Heart right ventricle (tissue), 16 donors: ENCODE results near the gene ELOA2. TPM values are rescaled to one million over a fixed set of nuclear protein-coding genes. Genes with fewer than 3 reads are reported as not detected.

Experiments used
- ATAC-seq, 8 donors: fragments of 200-7000 bp; cut with Tn5 transposase; one replicate each; pipeline ENCODE4 v1.9.1; 2020; ENCODE audit warnings: mild to moderate bottlenecking in 8 of 8, moderate library complexity in 8 of 8, moderate number of reproducible peaks in 1 of 8
- DNase-seq, 2 donors: peaks; one replicate each; pipeline ENCODE4 v3.0.0-alpha.2; 2020
- H3K27ac ChIP-seq, 10 donors: fragments of 200-600 bp; sonication (generic) in 2 of 10; one replicate each; pipeline versions ENCODE4 v1.5.0 to v1.8.0; 2020 to 2022; ENCODE audit warnings: mild to moderate bottlenecking in 3 of 10
- H3K27me3 ChIP-seq, 7 donors: fragments of 200-600 bp; one replicate each; pipeline ENCODE4 v1.8.0; 2021 to 2022; ENCODE audit warnings: mild to moderate bottlenecking in 2 of 7
- H3K36me3 ChIP-seq, 9 donors: fragments of 200-600 bp; sonication (generic) in 1 of 9; one replicate each; pipeline versions ENCODE4 v1.5.0 to v1.8.0; 2020 to 2022; ENCODE audit warnings: mild to moderate bottlenecking in 2 of 9
- H3K4me1 ChIP-seq, 9 donors: fragments of 200-600 bp; sonication (generic) in 1 of 9; one replicate each; pipeline versions ENCODE4 v1.5.0 to v1.8.0; 2020 to 2022; ENCODE audit warnings: mild to moderate bottlenecking in 4 of 9
- H3K4me3 ChIP-seq, 10 donors: fragments of 200-600 bp; sonication (generic) in 2 of 10; one replicate each; pipeline versions ENCODE4 v1.5.0 to v1.8.0; 2020 to 2022; ENCODE audit warnings: mild to moderate bottlenecking in 7 of 10, moderate library complexity in 2 of 10
- H3K9me3 ChIP-seq, 11 donors: fragments of 200-600 bp in 10 of 11; sonication (generic) in 2 of 11; one replicate each; pipeline versions ENCODE4 v1.5.0 to v1.8.0; 2013 to 2022; ENCODE audit warnings: mild to moderate bottlenecking in 2 of 11, control low read depth in 1 of 11, moderate library complexity in 1 of 11
- whole genome bisulfite sequencing, 2 donors: extraction: QIAGEN DNeasy Blood & Tissue Kit; methylation state at CpG; one replicate each; pipeline ENCODE4 v1.1.7; 2013; ENCODE audit warnings: inconsistent platforms in 1 of 2; 5-methylcytosine and 5-hydroxymethylcytosine counted together
- intact Hi-C, 10 donors: fragments of 100-400 bp; cut with DNase I; formaldehyde crosslinking; loops; one replicate each; pipeline versions ENCODE4 v1.11.1 to v1.14.2; 2022
- polyA plus RNA-seq, 2 donors: library from polyadenylated mRNA; stranded (reverse); fragments of 200-250 nt; gene quantifications; one replicate each; pipeline ENCODE4 v1.2.3, GENCODE V29; 2013
- total RNA-seq, 10 donors: library from RNA; stranded (reverse); fragmentation: NEBNext Ultra II Directional in 3 of 10; extraction: Animal tissue kit (Norgen Biotek cat#: 25700) in 3 of 10; gene quantifications; one replicate each; pipeline versions ENCODE4 v1.2.1 to v1.2.4, GENCODE V29; 2021 to 2023
- TF ChIP-seq, protein P1 (sequence below), 9 donors: fragments of 200-600 bp; sonication (generic) in 2 of 9; IDR thresholded peaks; one replicate each; pipeline versions ENCODE4 v1.5.0 to v1.8.0; 2021 to 2022; ENCODE audit warnings: antibody characterized with exemption in 9 of 9, mild to moderate bottlenecking in 5 of 9, moderate library complexity in 1 of 9
- donor health status: Arrhythmogenic right ventricular cardiomyopathy.
- donor health status: ischemic (EF 13 %, LVEDD 7.1; RV severe dilation, severe dysfunction).
- donor health status: healthy with polysubstance abuse.
- donor health status: DM: no; HTN: yes; CAD: no.
- donor health status: DM: no; HTN: no; CAD: no.
- donor health status: ischemic (EF 25% LVEDD 6.9; RV normal size, moderate dysfunction).
- donor health status: ischemic (EF 25% LVEDD 5.7; RV mildly dilated, moderate dysfunction).
- donor health status: healthy.
- donor health status: DM: yes; HTN: yes; CAD: no.
- donor health status: Ischemic cardiomyopathy.
- donor health status: ischemic (EF 35%, LVEDD 5.7; RV mildly dilated, moderate dysfunction).
- donor health status: nonischemic (EF 11% LVEDD 7.7; RV severe dilation, severe dysfunction).
- donor health status: DM: yes; HTN: yes; CAD: no.
- donor health status: PGD.
- donor health status: ischemic (EF 29% LVEDD 5.4; RV normal size, mild dysfunction).
- donor health status: nonischemic (EF 23%, LVEDD 6.1; RV moderate dilation, normal function).

The ELOA2 gene
- total and polyA plus RNA-seq, 12 donors, result not detected

DNA sequence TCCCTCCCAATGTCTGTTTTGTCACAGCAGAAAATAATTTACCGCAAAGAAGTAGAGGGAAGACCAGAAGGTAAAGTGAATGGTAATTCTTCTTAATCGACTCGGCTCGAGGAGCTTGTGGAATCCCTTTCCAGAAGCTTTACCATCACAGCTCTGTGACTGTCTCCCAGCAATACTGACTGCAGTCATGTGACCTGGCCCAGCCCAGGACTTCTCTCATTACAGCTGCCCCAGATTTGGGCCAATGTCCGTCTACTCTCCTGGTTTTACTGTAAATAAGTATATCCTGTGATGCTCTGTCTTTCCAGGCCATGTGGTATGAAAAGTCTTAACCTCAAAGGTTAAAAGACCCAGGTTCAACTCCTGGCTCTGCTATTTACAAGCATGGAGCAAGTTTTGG lies 18.9 kb upstream of the ELOA2 start:
- 87 to 89% methylated on average over 5 of the region's 5 CpGs for WGBS, 2 donors
- Histone ChIP-seq H3K27ac (no peak overlapping the region), H3K4me1 (no peaks in the 10 kb centered on the region), H3K4me3 (no peak overlapping the region), H3K9me3 (no peaks in the 10 kb centered on the region), H3K36me3 (no peaks in the 10 kb centered on the region), H3K27me3 (no peaks in the 10 kb centered on the region)
- intact Hi-C loops, result loop anchor here in 3 of 10 donors (5.0 kb wide), 3 partner anchors 153 to 698 kb away; no protein-coding TSS in a partner anchor
- DNase-seq (no peak), ATAC-seq (no peak)
- TF ChIP-seq, protein P1, sequence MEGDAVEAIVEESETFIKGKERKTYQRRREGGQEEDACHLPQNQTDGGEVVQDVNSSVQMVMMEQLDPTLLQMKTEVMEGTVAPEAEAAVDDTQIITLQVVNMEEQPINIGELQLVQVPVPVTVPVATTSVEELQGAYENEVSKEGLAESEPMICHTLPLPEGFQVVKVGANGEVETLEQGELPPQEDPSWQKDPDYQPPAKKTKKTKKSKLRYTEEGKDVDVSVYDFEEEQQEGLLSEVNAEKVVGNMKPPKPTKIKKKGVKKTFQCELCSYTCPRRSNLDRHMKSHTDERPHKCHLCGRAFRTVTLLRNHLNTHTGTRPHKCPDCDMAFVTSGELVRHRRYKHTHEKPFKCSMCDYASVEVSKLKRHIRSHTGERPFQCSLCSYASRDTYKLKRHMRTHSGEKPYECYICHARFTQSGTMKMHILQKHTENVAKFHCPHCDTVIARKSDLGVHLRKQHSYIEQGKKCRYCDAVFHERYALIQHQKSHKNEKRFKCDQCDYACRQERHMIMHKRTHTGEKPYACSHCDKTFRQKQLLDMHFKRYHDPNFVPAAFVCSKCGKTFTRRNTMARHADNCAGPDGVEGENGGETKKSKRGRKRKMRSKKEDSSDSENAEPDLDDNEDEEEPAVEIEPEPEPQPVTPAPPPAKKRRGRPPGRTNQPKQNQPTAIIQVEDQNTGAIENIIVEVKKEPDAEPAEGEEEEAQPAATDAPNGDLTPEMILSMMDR (IDR thresholded peaks at IDR 0.05), result no peak

DNA sequence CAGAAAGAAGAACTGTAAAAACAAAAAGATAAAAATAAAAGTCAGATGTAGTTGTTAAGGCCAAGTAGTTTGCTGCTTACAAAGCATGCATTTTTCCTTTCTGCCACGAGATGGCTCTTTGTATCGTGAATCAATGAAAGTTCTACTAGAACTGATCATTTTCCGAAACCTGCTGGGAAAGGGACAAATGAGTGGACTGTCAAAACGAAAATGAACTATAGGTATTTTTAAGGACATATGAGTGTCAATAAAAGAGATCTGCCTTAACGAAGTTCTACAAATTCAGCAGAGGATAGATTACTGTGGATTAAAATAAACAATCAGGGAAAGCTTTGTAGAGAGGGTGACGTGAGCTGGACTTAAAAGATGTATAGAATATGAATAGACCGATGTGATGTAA lies 15.0 kb upstream of the ELOA2 start:
- WGBS, 2 donors, result 32 to 35% methylated on average over 7 of the region's 7 CpGs
- intact Hi-C loops, result loop anchor here in 3 of 10 donors (5.0 kb wide), 3 partner anchors 157 to 702 kb away; no protein-coding TSS in a partner anchor
- no peak for ATAC-seq

DNA sequence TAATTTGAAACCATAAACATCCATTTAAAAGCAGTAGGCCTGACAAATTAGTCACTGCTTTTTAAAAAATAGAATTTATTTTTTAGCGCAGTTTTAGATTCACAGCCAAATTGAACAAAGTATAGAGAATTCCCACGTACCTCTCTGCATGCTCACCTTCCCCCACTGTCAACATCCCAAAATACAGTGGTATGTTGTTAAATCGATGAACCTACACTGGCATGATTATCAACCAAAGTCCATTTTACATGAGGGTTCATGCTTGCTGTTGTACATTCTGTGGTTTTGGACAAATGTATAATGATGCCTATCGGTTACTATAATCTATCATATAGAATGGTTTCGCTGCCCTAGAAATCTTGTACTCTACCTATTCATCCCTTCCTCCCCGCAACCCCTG lies 5.6 kb upstream of the ELOA2 start:
- ATAC-seq (no peak), DNase-seq (no peak)
- H3K36me3 ChIP-seq, result no peaks in the 10 kb centered on the region
- H3K27me3 ChIP-seq, result peaks cover 0 to 5% (median 0%) of the 10 kb centered on the region in 7 donors
- WGBS, 2 donors, result 92 to 98% methylated on average over 6 of the region's 6 CpGs
- intact Hi-C loops, result no loop called here
- H3K9me3 ChIP-seq, result no peaks in the 10 kb centered on the region
- H3K4me3 ChIP-seq, result no peak overlapping the region
- no peaks in the 10 kb centered on the region for H3K4me1 ChIP-seq
- TF ChIP-seq, protein P1 (IDR thresholded peaks at IDR 0.05), result no peak
- H3K27ac ChIP-seq, result no peak overlapping the region

More for the DNA sequence above, 15.0 kb upstream of the ELOA2 start:
- Histone ChIP-seq H3K4me1 (no peaks in the 10 kb centered on the region), H3K27ac (no peak overlapping the region), H3K4me3 (no peak overlapping the region), H3K36me3 (no peaks in the 10 kb centered on the region), H3K27me3 (no peaks in the 10 kb centered on the region), H3K9me3 (no peaks in the 10 kb centered on the region)
- TF ChIP-seq, protein P1 (IDR thresholded peaks at IDR 0.05), result peak; percentile 19 to 72 (median 65)
- no peak for DNase-seq

DNA sequence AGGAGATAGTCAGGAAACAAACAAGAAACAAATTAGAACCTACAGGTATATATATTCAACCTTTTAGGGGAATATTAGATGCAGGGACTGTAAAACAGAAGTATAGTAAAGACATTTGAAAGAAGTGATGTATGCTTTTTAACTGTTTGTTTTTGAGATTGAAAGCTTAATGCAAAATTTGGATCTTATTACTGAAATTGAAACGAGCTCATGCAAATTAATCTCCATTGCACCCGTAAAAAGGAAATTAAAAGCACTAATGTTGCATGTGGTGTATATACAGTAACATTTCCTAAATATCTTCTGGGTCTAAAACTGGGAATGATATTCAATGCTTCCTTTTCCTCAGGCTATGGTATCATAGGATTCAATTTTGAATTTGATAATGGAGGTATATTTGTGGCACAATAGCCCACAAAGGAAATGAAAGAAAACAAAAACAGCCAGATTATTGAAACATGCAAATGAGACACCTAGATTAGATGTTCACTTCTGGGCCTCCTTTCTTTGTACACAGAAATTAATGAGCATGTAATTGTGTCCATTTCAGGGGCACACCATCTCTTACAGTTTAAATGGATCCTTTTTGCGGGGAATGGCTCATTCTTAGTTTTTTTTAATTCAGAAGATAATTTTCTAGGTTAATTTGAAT lies 1.6 kb upstream of the ELOA2 start:
- DNase-seq (no peak), ATAC-seq (no peak)
- H3K27ac ChIP-seq, result no peak overlapping the region
- no peak overlapping the region for H3K4me3 ChIP-seq
- TF ChIP-seq, protein P1 (IDR thresholded peaks at IDR 0.05), result no peak
- intact Hi-C loops, result no loop called here
- 86 to 88% methylated on average over 3 of the region's 3 CpGs for WGBS, 2 donors
- no peaks in the 10 kb centered on the region for H3K4me1 ChIP-seq
- no peaks in the 10 kb centered on the region for H3K36me3 ChIP-seq
- H3K27me3 ChIP-seq, result peaks cover 0 to 5% (median 0%) of the 10 kb centered on the region in 7 donors
- H3K9me3 ChIP-seq, result peaks cover 0 to 4% (median 0%) of the 10 kb centered on the region in 11 donors
